ENCODE measurements around the gene DLG2. TPM values are rescaled to one million over a fixed set of nuclear protein-coding genes. Genes with fewer than 3 reads are reported as not detected.

The DLG2 gene
- total RNA-seq, 1 donor = 1.1 TPM

- DNase-seq (ENCODE audit: low read depth in 2 of 3, low spot score in 2 of 3) = no peak
These were observed 55.1 kb downstream of the DLG2 start for GRCh38 chr11:85572056-85572455.

GRCh38 chr11:85569525-85569924 lies 57.6 kb downstream of the DLG2 start:
- DNase-seq (ENCODE audit: low read depth in 2 of 3, low spot score in 2 of 3) = no peak

- no peak for DNase-seq (ENCODE audit: low read depth in 2 of 3, low spot score in 2 of 3)
These were observed 68.7 kb downstream of the DLG2 start for GRCh38 chr11:85558411-85558810.

- no peak for DNase-seq (ENCODE audit: low read depth in 2 of 3, low spot score in 2 of 3)
These were observed 75.3 kb downstream of the DLG2 start for GRCh38 chr11:85551881-85552280.

- DNase-seq (ENCODE audit: low read depth in 2 of 3, low spot score in 2 of 3) = no peak
These were observed 85.5 kb downstream of the DLG2 start for GRCh38 chr11:85541683-85542082.

- DNase-seq (ENCODE audit: low read depth in 2 of 3, low spot score in 2 of 3) = no peak
These were observed 86.4 kb downstream of the DLG2 start for GRCh38 chr11:85540635-85541205.

GRCh38 chr11:85540181-85540580 lies 87.0 kb downstream of the DLG2 start:
- no peak for DNase-seq (ENCODE audit: low read depth in 2 of 3, low spot score in 2 of 3)

GRCh38 chr11:85539740-85540139 lies 87.4 kb downstream of the DLG2 start:
- no peak for DNase-seq (ENCODE audit: low read depth in 2 of 3, low spot score in 2 of 3)

- no peak for DNase-seq (ENCODE audit: low read depth in 2 of 3, low spot score in 2 of 3)
These were observed 88.0 kb downstream of the DLG2 start for GRCh38 chr11:85539029-85539689.

GRCh38 chr11:85536438-85536837 lies 90.7 kb downstream of the DLG2 start:
- DNase-seq (ENCODE audit: low read depth in 2 of 3, low spot score in 2 of 3) = no peak

GRCh38 chr11:85534806-85535205 lies 92.3 kb downstream of the DLG2 start:
- DNase-seq (ENCODE audit: low read depth in 2 of 3, low spot score in 2 of 3) = no peak

- no peak for DNase-seq (ENCODE audit: low read depth in 2 of 3, low spot score in 2 of 3)
These were observed 95.8 kb downstream of the DLG2 start for GRCh38 chr11:85531191-85531897.

- peak in 1 of 3 donors; percentile 51 for DNase-seq (ENCODE audit: low read depth in 2 of 3, low spot score in 2 of 3)
These were observed 96.5 kb downstream of the DLG2 start for GRCh38 chr11:85530634-85531033.

GRCh38 chr11:85526564-85526963 lies 100.6 kb downstream of the DLG2 start:
- no peak for DNase-seq (ENCODE audit: low read depth in 2 of 3, low spot score in 2 of 3)

GRCh38 chr11:85525686-85526085 lies 101.5 kb downstream of the DLG2 start:
- no peak for DNase-seq (ENCODE audit: low read depth in 2 of 3, low spot score in 2 of 3)

- DNase-seq (ENCODE audit: low read depth in 2 of 3, low spot score in 2 of 3) = peak in 1 of 3 donors; percentile 8
These were observed 109.9 kb downstream of the DLG2 start for GRCh38 chr11:85517272-85517671.

GRCh38 chr11:85495918-85496317 lies 131.2 kb downstream of the DLG2 start:
- no peak for DNase-seq (ENCODE audit: low read depth in 2 of 3, low spot score in 2 of 3)

GRCh38 chr11:85494396-85494795 lies 132.7 kb downstream of the DLG2 start:
- DNase-seq (ENCODE audit: low read depth in 2 of 3, low spot score in 2 of 3) = no peak

GRCh38 chr11:85485902-85486301 lies 141.2 kb downstream of the DLG2 start:
- DNase-seq (ENCODE audit: low read depth in 2 of 3, low spot score in 2 of 3) = no peak

- no peak for DNase-seq (ENCODE audit: low read depth in 2 of 3, low spot score in 2 of 3)
These were observed 143.3 kb downstream of the DLG2 start for GRCh38 chr11:85483861-85484260.

- no peak for DNase-seq (ENCODE audit: low read depth in 2 of 3, low spot score in 2 of 3)
These were observed 145.3 kb downstream of the DLG2 start for GRCh38 chr11:85481862-85482261.
